Gastroesophageal sphincter (tissue), 4 donors: ENCODE data around the gene SLC38A7. TPM values are rescaled to one million over a fixed set of nuclear protein-coding genes. Genes with fewer than 3 reads are reported as not detected.
A peak's percentile ranks its signal among the peaks of the same experiment; 100 is the strongest.
"Not testable (repeated sequence)": the region's sequence is repeated elsewhere in the genome, so short reads cannot be mapped to it uniquely, and the experiment has no call there.

Experiments
- ATAC-seq: fragments of 150-250 bp; one replicate; pipeline ENCODE4 v1.9.1; 2016; ENCODE audit warnings: mild to moderate bottlenecking, moderate library complexity
- H3K27ac ChIP-seq, 4 donors: fragments of 200-600 bp; sonication (generic) in 3 of 4; 1 replicate in 3 of 4; 2 replicates in 1 of 4; pipeline ENCODE4 v1.5.1; 2016 to 2019
- H3K27me3 ChIP-seq: fragments of 200-600 bp; sonication (generic); one replicate; pipeline ENCODE4 v1.5.1; 2019
- H3K36me3 ChIP-seq, 2 donors: fragments of 200-600 bp; sonication (generic); one replicate each; pipeline ENCODE4 v1.5.1; 2019; ENCODE audit warnings: control low read depth in 1 of 2
- H3K4me1 ChIP-seq, 3 donors: fragments of 200-600 bp; sonication (generic); 1 replicate in 2 of 3; 2 replicates in 1 of 3; pipeline ENCODE4 v1.5.1; 2016 to 2019; ENCODE audit warnings: control low read depth in 2 of 3
- H3K4me3 ChIP-seq, 2 donors: fragments of 200-600 bp; sonication (generic); one replicate each; pipeline ENCODE4 v1.5.1; 2019; ENCODE audit warnings: mild to moderate bottlenecking in 1 of 2, moderate library complexity in 1 of 2
- H3K9me3 ChIP-seq, 3 donors: fragments of 200-600 bp; sonication (generic); one replicate each; pipeline ENCODE4 v1.5.1; 2017 to 2019; ENCODE audit warnings: control low read depth in 2 of 3
- EP300 ChIP-seq: sonication (generic); formaldehyde crosslinking; IDR thresholded peaks from one replicate; pipeline ENCODE4 v1.6.1; 2017; ENCODE audit warnings: antibody characterized with exemption, mild to moderate bottlenecking
- POLR2A ChIP-seq, 2 donors: fragments of 450-650 bp; IDR thresholded peaks; one replicate each; pipeline ENCODE4 v1.6.1; 2017; ENCODE audit warnings: antibody characterized with exemption in 2 of 2, mild to moderate bottlenecking in 2 of 2, moderate library complexity in 1 of 2
- POLR2AphosphoS5 ChIP-seq: sonication (generic); formaldehyde crosslinking; IDR thresholded peaks from one replicate; pipeline ENCODE4 v1.6.1; 2017; ENCODE audit warnings: antibody characterized with exemption
- WGBS, 2 donors: methylation state at CpG; one replicate each; pipeline ENCODE4 v1.1.5; 2018; ENCODE audit warnings: low coverage in 1 of 2; 5-methylcytosine and 5-hydroxymethylcytosine counted together
- total RNA-seq, 4 donors: library from RNA; depleted of rRNA; stranded (reverse); fragments of >200 nt; gene quantifications; one replicate each; pipeline ENCODE4 v1.1.0, GENCODE V29; 2016
- TF ChIP-seq, protein P1 (sequence below), 4 experiments: fragments of 200-600 bp in 2 of 4; fragments of 450-650 bp in 2 of 4; sonication (generic) in 1 of 4; IDR thresholded peaks; one replicate each; pipeline ENCODE4 v1.5.1; 2017 to 2019; ENCODE audit warnings: antibody characterized with exemption in 4 of 4, mild to moderate bottlenecking in 2 of 4, moderate library complexity in 2 of 4

Gene SLC38A7
- total RNA-seq, 4 donors from 2014 or later = 10.7 to 20.7 (median 14.7) TPM

DNA sequence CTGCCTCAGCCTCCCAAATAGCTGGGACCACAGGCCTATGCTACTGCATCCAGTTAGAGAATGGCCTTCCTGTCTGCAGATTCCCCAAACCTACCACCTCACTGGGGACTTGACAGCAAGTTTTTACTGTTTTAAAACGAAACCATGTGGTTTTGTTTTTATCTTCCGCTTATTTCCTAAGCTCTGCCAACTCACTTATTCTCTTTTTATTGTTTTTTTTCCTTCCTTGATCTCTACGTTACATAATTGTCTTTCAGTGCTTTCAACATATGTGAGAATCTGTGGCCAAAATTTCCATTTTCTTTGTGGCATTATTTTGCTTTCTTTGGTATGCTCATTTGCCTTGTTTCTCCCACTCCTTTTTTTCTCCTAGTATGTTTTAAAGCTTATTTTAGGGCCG is 14.6 kb upstream of the SLC38A7 start:
- Histone ChIP-seq H3K27me3 (no peaks in the 10 kb centered on the region), H3K4me1 (peaks cover 0 to 7% (median 0%) of the 10 kb centered on the region in 3 donors), H3K36me3 (no peaks in the 10 kb centered on the region), H3K9me3 (no peaks in the 10 kb centered on the region), H3K27ac (no peak overlapping the region), H3K4me3 (no peak overlapping the region)
- ATAC-seq = no peak
- no peak for TF ChIP-seq EP300
- TF ChIP-seq, protein P1, sequence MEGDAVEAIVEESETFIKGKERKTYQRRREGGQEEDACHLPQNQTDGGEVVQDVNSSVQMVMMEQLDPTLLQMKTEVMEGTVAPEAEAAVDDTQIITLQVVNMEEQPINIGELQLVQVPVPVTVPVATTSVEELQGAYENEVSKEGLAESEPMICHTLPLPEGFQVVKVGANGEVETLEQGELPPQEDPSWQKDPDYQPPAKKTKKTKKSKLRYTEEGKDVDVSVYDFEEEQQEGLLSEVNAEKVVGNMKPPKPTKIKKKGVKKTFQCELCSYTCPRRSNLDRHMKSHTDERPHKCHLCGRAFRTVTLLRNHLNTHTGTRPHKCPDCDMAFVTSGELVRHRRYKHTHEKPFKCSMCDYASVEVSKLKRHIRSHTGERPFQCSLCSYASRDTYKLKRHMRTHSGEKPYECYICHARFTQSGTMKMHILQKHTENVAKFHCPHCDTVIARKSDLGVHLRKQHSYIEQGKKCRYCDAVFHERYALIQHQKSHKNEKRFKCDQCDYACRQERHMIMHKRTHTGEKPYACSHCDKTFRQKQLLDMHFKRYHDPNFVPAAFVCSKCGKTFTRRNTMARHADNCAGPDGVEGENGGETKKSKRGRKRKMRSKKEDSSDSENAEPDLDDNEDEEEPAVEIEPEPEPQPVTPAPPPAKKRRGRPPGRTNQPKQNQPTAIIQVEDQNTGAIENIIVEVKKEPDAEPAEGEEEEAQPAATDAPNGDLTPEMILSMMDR (IDR thresholded peaks at IDR 0.05) = no peak
- WGBS, 2 donors = 40 to 62% methylated on average over 3 to 4 of the region's 4 CpGs

DNA sequence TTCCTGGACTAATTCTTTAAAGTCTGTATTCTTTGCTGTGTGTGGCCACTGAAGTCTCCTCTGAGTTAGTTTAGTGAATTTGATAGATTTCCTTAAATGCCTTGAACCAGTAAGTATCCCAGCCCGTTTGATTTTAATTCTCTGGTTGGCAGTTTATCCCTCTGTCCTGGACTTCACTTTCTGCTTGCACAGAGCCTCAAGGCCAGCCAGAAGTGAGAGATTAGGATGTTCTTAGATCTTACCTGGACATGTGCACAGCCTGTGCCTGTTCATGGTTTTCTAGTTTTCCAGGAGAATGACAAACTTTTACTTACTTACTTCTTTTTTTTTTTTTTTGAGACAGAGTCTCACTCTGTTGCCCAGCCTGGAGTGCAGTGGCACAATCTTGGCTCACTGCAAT is 10.8 kb upstream of the SLC38A7 start:
- Histone ChIP-seq H3K4me3 (no peak overlapping the region), H3K4me1 (peaks cover 0 to 7% (median 0%) of the 10 kb centered on the region in 3 donors), H3K9me3 (no peaks in the 10 kb centered on the region), H3K27ac (no peak overlapping the region), H3K27me3 (no peaks in the 10 kb centered on the region), H3K36me3 (no peaks in the 10 kb centered on the region)
- no peak for ATAC-seq
- 65% methylated on average over 1 of the region's 1 CpG; no CpG with 5 or more reads in 1 of the 2 donors for WGBS, 2 donors
- TF ChIP-seq POLR2A (IDR thresholded peaks at IDR 0.05) (no peak), EP300 (no peak), POLR2AphosphoS5 (no peak)
- TF ChIP-seq, protein P1 (IDR thresholded peaks at IDR 0.05) = no peak

DNA sequence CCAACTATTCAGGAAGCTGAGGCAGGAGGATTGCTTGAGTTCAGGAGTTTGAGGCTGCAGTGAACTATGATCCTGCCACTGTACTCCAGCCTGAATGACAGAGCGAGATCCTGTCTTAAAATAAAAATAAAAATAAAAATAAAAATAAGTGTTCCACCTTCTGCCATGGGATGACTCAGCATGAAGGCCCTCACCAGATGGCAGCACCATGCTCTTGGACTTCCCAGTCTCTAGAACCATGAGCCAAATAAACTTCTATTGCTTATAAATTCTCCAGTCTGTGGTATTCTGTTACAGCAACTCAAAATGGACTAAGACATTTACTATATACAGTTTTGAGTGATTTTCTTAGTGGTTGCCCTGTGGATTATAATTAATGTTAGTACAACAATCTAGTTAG is 7.9 kb upstream of the SLC38A7 start:
- Histone ChIP-seq H3K9me3 (no peaks in the 10 kb centered on the region), H3K4me1 (no peaks in the 10 kb centered on the region), H3K27ac (no peak overlapping the region), H3K27me3 (no peaks in the 10 kb centered on the region), H3K4me3 (no peak overlapping the region), H3K36me3 (no peaks in the 10 kb centered on the region)
- 78 to 100% methylated on average over 1 of the region's 1 CpG for WGBS, 2 donors
- no peak for ATAC-seq
- TF ChIP-seq EP300 (no peak), POLR2AphosphoS5 (no peak), POLR2A (IDR thresholded peaks at IDR 0.05) (no peak)
- TF ChIP-seq, protein P1 (IDR thresholded peaks at IDR 0.05) = no peak

DNA sequence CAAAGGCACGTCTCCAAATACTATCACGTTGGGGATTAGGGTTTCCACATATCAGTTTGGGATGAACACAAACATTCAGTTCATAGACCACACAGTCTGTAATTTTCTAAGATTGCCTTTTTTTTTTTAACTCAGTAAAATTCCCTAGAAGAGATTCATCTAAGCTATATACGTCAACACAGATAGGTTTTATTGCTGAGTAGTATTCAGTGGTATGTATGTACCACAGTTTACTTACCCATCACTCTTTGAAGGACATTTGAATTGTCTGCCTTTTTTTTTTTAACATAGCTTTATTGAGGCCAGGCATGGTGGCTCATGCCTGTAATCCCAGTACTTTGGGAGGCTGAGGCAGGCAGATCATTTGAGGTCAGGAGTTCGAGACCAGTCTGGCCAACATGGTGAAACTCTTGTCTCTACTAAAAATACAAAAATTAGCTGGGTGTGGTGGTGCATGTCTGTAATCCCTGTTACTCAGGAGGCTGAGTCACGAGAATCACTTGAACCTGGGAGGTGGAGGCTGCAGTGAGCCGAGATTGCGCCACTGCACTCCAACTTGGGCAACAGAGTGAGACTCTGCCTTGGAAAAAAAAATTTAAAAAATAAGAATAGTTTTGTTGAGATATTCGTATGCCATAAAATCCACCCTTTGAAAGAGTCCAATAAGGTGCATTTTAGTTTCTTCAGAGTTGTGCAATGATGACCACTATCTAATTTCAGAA is 2.6 kb upstream of the SLC38A7 start:
- 77 to 82% methylated on average over 7 to 8 of the region's 8 CpGs for WGBS, 2 donors
- H3K27me3 ChIP-seq, H3K9me3 ChIP-seq, ATAC-seq, H3K4me3 ChIP-seq, H3K36me3 ChIP-seq, H3K27ac ChIP-seq: not testable (repeated sequence)
- peaks cover 0 to 28% (median 16%) of the 10 kb centered on the region in 3 donors for H3K4me1 ChIP-seq

DNA sequence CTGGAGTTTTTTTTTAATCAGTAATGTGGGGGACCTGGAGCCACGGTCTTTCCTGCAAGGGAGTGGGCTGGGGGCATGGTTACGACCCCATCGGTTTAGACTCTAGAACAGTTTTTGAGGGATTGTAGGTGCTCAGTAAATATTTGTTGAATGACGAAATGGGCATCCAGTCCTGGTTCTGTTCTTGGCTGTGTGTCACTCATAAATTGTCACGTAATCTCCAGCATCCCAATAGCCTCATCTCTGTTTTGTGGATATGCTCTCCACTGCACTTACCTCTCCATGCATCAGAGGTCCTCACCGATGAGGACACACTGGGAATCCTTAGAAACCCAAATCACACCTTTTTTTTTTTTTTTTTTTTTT is 497 bp upstream of the SLC38A7 start:
- Histone ChIP-seq H3K36me3 (peaks cover 0 to 17% of the 10 kb centered on the region in 2 donors), H3K4me1 (peaks cover 0 to 30% (median 16%) of the 10 kb centered on the region in 3 donors), H3K27ac (peak overlapping the region in 3 of 4 donors; percentile 83 to 85 (median 83)), H3K9me3 (no peaks in the 10 kb centered on the region), H3K4me3 (peak overlapping the region; percentile 91 to 94), H3K27me3 (no peaks in the 10 kb centered on the region)
- WGBS, 2 donors = 60 to 100% methylated on average over 1 to 2 of the region's 6 CpGs
- TF ChIP-seq, protein P1 (IDR thresholded peaks at IDR 0.05) = no peak
- no peak for TF ChIP-seq POLR2A (IDR thresholded peaks at IDR 0.05)
- TF ChIP-seq EP300 = no peak
- no peak for TF ChIP-seq POLR2AphosphoS5
- no peak for ATAC-seq
